GM19035 (cell line): ENCODE measurements around the gene TBC1D10A.
A peak's percentile ranks its signal among the peaks of the same experiment; 100 is the strongest.
"Not testable (repeated sequence)": the region's sequence is repeated elsewhere in the genome, so short reads cannot be mapped to it uniquely, and the experiment has no call there.

Experiments
- ATAC-seq: cut with Tn5 transposase; IDR thresholded peaks from one replicate; pipeline ENCODE4 v1.9.1; 2021; ENCODE audit not compliant: unreplicated experiment

Gene TBC1D10A

GRCh38 chr22:30347255-30347892, 20.6 kb upstream of the TBC1D10A start:
- no peak for ATAC-seq

GRCh38 chr22:30344447-30345200, 17.9 kb upstream of the TBC1D10A start:
- no peak for ATAC-seq

- no peak for ATAC-seq
Measured at GRCh38 chr22:30340911-30341685, 14.4 kb upstream of the TBC1D10A start.

- no peak for ATAC-seq
Measured at GRCh38 chr22:30338802-30339201, 12.1 kb upstream of the TBC1D10A start.

GRCh38 chr22:30338341-30338740, 11.6 kb upstream of the TBC1D10A start:
- ATAC-seq: not testable (repeated sequence)

GRCh38 chr22:30337461-30337778, 10.7 kb upstream of the TBC1D10A start:
- ATAC-seq: no peak

GRCh38 chr22:30336752-30337460, 10.2 kb upstream of the TBC1D10A start:
- ATAC-seq: no peak

- no peak for ATAC-seq
Measured at GRCh38 chr22:30335236-30335635, 8.5 kb upstream of the TBC1D10A start.

GRCh38 chr22:30334646-30335045, 7.9 kb upstream of the TBC1D10A start:
- no peak for ATAC-seq

GRCh38 chr22:30333707-30334087, 7.0 kb upstream of the TBC1D10A start:
- ATAC-seq: no peak

- no peak for ATAC-seq
Measured at GRCh38 chr22:30332994-30333706, 6.4 kb upstream of the TBC1D10A start.

GRCh38 chr22:30332551-30332950, 5.8 kb upstream of the TBC1D10A start:
- ATAC-seq: no peak

- ATAC-seq: no peak
Measured at GRCh38 chr22:30328466-30329049, 1.8 kb upstream of the TBC1D10A start.

GRCh38 chr22:30327864-30328345, 1.2 kb upstream of the TBC1D10A start:
- ATAC-seq: no peak

GRCh38 chr22:30326255-30326705, 461 bp downstream of the TBC1D10A start:
- peak; percentile 35 for ATAC-seq

- ATAC-seq: no peak
Measured at GRCh38 chr22:30325724-30326254, 952 bp downstream of the TBC1D10A start.

- no peak for ATAC-seq
Measured at GRCh38 chr22:30325065-30325720, 1.5 kb downstream of the TBC1D10A start.

GRCh38 chr22:30324014-30324730, 2.6 kb downstream of the TBC1D10A start:
- ATAC-seq: no peak

- no peak for ATAC-seq
Measured at GRCh38 chr22:30323246-30323645, 3.5 kb downstream of the TBC1D10A start.
